Right lobe of liver (tissue), 4 donors: ENCODE data around the gene ILK.

Experiments used
- POLR2A ChIP-seq: fragments of 450-650 bp; IDR thresholded peaks from one replicate; pipeline ENCODE4 v1.6.1; 2017; ENCODE audit warnings: antibody characterized with exemption, mild to moderate bottlenecking
- TF ChIP-seq, protein P1 (sequence below), 4 donors: fragments of 200-600 bp in 3 of 4; fragments of 450-650 bp in 1 of 4; IDR thresholded peaks; one replicate each; pipeline versions ENCODE4 v1.5.1 to v1.8.0; 2016 to 2022; ENCODE audit warnings: antibody characterized with exemption in 4 of 4, mild to moderate bottlenecking in 2 of 4
- donor health status: DM: no; HTN: no; CAD: no.
- donor health status: DM: no; HTN: no; CAD: no.
- donor health status: DM: no; HTN: yes; CAD: no.

DNA sequence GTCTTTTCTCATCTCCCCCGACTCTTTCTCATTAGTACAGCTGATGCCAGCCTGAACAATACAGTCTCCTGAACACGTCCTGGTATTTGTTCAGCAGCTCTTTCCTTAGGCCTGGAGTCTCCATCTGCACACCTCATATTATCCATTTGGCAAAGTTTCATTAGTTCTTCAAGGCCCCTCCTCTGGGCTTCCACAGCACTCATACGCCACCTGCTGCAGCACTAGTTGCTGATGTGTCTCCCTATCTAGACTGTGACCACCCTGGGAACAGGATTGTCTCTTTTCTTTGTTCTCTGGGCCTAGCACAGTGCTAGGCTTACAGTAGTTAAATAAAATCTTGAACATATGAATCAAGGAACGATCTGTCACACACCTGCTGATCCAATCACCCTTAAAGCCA is 34.9 kb downstream of the ILK start:
- TF ChIP-seq, protein P1, sequence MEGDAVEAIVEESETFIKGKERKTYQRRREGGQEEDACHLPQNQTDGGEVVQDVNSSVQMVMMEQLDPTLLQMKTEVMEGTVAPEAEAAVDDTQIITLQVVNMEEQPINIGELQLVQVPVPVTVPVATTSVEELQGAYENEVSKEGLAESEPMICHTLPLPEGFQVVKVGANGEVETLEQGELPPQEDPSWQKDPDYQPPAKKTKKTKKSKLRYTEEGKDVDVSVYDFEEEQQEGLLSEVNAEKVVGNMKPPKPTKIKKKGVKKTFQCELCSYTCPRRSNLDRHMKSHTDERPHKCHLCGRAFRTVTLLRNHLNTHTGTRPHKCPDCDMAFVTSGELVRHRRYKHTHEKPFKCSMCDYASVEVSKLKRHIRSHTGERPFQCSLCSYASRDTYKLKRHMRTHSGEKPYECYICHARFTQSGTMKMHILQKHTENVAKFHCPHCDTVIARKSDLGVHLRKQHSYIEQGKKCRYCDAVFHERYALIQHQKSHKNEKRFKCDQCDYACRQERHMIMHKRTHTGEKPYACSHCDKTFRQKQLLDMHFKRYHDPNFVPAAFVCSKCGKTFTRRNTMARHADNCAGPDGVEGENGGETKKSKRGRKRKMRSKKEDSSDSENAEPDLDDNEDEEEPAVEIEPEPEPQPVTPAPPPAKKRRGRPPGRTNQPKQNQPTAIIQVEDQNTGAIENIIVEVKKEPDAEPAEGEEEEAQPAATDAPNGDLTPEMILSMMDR (IDR thresholded peaks at IDR 0.05): no peak
- TF ChIP-seq POLR2A: no peak
